HG02588 (cell line): Measurements from ENCODE around the gene GINS1.

ENCODE experiments used
- ATAC-seq: cut with Tn5 transposase; IDR thresholded peaks from one replicate; pipeline ENCODE4 v1.9.1; 2021; ENCODE audit warnings: mild to moderate bottlenecking, moderate library complexity; ENCODE audit not compliant: unreplicated experiment

Gene GINS1

GRCh38 chr20:25491446-25492038 lies 84.1 kb downstream of the GINS1 start:
- no peak for ATAC-seq

DNA sequence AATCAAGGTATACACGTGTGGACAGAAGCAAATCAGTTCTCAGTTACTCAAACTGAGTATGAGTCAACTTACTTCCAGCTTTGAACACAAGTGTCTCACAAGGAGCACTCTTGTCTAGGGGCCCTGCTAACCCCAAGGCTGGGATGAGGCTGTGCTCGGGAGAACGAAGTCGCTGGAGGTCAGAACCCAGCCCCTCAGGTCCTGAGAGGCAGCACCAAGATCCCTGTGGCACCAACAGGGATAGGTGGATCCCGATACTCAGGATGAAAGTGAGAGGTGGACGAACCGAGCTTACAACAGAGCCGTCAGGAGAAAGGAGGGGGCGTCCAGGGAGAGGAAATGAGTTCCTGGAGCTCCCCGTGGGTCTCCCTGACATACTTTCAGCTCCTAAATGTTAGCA lies 85.7 kb downstream of the GINS1 start:
- no peak for ATAC-seq

- no peak for ATAC-seq
Observed at GRCh38 chr20:25493748-25494505, 86.5 kb downstream of the GINS1 start.

DNA sequence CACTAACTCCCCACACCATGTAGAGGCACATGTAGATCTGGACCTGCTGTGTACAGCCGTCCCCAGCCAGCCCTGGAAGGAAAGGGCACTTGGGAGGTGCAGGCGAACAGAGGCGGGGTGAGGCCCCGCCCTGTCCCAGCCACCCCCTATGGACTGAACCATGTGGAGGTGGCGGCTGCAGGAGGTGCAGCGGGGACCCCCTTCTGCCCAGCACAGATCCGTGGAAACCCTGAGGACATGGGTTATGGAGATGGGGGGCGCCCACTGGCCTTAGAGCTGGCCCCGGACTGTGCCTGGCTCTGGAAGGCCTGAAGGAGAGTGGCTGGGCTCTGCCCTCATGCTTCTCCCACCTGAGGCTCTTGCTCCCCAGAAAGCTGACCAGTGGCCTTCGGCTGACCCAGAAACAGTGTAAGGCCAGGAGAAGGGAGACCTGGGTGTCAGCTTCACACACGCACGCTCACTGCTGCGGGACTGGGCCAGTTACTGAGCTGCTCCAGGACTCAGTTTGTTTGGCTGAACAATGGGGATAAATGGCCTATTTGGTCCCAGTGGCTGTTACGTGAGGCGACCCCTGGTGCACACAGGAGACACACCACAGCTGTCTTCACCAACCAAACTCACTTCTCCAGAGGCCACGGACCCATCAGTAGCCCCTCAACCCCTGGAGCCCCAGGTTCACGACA lies 87.2 kb downstream of the GINS1 start:
- ATAC-seq = no peak

- no peak for ATAC-seq
Observed at GRCh38 chr20:25495189-25495824, 87.8 kb downstream of the GINS1 start.

DNA sequence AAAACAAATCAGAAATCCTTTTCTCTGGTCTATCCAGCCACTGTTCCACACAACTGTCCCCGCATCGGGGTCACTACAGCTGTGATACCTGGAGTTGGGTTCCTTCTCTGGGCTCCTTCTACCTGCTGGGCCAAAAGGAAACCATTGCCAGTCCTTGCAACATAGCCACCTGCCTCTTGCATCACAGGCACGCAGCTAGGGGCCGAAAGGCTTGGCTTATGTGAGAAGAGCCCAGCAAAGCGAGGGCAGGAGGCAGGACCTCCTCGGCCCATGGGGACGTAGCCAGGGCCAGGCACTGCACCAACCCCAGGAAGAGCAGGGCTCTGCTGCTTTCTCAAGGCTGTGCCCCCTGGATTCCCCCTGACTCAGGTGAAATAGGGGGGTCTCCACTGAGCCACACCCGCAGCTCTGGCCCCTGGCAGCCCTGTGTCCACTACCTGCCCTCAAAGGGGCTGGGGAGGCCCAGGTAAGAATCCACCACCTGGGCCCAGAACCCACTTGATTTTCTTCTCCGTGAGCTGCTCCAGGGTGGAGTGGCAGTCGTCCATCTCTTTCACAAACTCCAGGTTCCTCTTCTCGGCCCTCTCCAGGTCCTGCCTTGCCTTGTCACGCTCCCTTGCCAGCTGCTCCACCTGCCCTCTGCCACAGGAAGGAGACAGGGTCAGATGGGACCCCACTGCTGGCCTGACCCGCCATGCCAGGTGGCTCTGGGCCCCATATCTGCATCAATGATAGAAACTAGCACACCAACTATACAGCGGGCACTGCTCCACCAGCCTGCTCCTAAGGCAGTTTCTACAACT lies 88.9 kb downstream of the GINS1 start:
- ATAC-seq = no peak

DNA sequence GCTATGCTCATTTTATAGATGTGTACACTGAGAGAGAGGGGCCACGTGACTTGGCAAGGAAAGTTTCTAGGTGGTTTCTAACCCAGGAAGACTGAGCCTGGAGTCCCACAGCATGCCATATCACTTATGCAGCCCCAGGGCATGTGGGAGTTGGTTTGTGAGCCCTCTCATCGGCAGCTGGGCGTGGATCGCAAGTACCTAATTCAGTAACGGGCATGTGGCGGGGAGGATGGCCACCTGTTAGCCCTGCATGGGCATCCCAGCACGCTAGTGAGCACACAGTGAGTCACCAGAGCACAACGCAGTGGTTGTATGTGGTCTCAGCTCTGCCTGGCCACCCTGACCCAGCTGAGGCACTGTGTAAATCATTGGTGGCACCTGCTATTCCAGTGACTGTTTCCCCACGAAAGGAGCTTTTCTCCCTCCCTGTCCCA lies 89.5 kb downstream of the GINS1 start:
- no peak for ATAC-seq

- no peak for ATAC-seq
Observed at GRCh38 chr20:25497586-25498279, 90.3 kb downstream of the GINS1 start.
